ENCODE data around the gene CD93. TPM values are rescaled to one million over a fixed set of nuclear protein-coding genes. Genes with fewer than 3 reads are reported as not detected.

Gene CD93
- total RNA-seq, 2 experiments from 2014 or later, result 0.36 to 0.46 TPM

GRCh38 chr20:23085436-23086055, 578 bp downstream of the CD93 start:
- CTCF ChIA-PET, result no interaction called here
- POLR2A ChIA-PET, result interaction anchor here (0.6 to 1.1 kb wide), 2 partner anchors 10 to 265 kb away, joined by 3 read pairs; partner anchors contain the start of gene NXT1

GRCh38 chr20:23084845-23085365, 1.2 kb downstream of the CD93 start:
- CTCF ChIA-PET, result no interaction called here
- POLR2A ChIA-PET, result no interaction called here

- ChIA-PET POLR2A (no interaction called here), CTCF (no interaction called here)
These were observed 1.8 kb downstream of the CD93 start for GRCh38 chr20:23084282-23084844.

GRCh38 chr20:23083553-23084220, 2.4 kb downstream of the CD93 start:
- CTCF ChIA-PET, result no interaction called here
- POLR2A ChIA-PET, result no interaction called here

GRCh38 chr20:23082846-23083552, 3.1 kb downstream of the CD93 start:
- CTCF ChIA-PET, result no interaction called here
- POLR2A ChIA-PET, result no interaction called here

- ChIA-PET POLR2A (no interaction called here), CTCF (no interaction called here)
These were observed 4.8 kb downstream of the CD93 start for GRCh38 chr20:23081263-23081819.

GRCh38 chr20:23080521-23080920, 5.6 kb downstream of the CD93 start:
- ChIA-PET CTCF (no interaction called here), POLR2A (no interaction called here)

GRCh38 chr20:23079926-23080325, 6.2 kb downstream of the CD93 start:
- POLR2A ChIA-PET, result no interaction called here
- CTCF ChIA-PET, result no interaction called here

GRCh38 chr20:23079016-23079351, 7.1 kb downstream of the CD93 start:
- POLR2A ChIA-PET, result no interaction called here
- CTCF ChIA-PET, result no interaction called here

GRCh38 chr20:23078351-23079015, 7.6 kb downstream of the CD93 start:
- CTCF ChIA-PET, result no interaction called here
- POLR2A ChIA-PET, result no interaction called here

GRCh38 chr20:23077277-23077676, 8.8 kb downstream of the CD93 start:
- ChIA-PET CTCF (no interaction called here), POLR2A (no interaction called here)

- ChIA-PET CTCF (no interaction called here), POLR2A (no interaction called here)
These were observed 12.1 kb downstream of the CD93 start for GRCh38 chr20:23074052-23074451.

- ChIA-PET CTCF (no interaction called here), POLR2A (no interaction called here)
These were observed 13.1 kb downstream of the CD93 start for GRCh38 chr20:23072892-23073586.

- ChIA-PET CTCF (no interaction called here), POLR2A (no interaction called here)
These were observed 14.1 kb downstream of the CD93 start for GRCh38 chr20:23071996-23072395.

GRCh38 chr20:23071398-23071797, 14.7 kb downstream of the CD93 start:
- POLR2A ChIA-PET, result no interaction called here
- CTCF ChIA-PET, result no interaction called here

GRCh38 chr20:23069108-23069507, 17.0 kb downstream of the CD93 start:
- ChIA-PET POLR2A (no interaction called here), CTCF (no interaction called here)

- ChIA-PET CTCF (no interaction called here), POLR2A (no interaction called here)
These were observed 17.8 kb downstream of the CD93 start for GRCh38 chr20:23068283-23068682.

- CTCF ChIA-PET, result no interaction called here
- POLR2A ChIA-PET, result no interaction called here
These were observed 19.4 kb downstream of the CD93 start for GRCh38 chr20:23066772-23067171.

- ChIA-PET POLR2A (no interaction called here), CTCF (no interaction called here)
These were observed 20.6 kb downstream of the CD93 start for GRCh38 chr20:23065266-23066201.
